ENCODE data around the gene JARID2.

DNA sequence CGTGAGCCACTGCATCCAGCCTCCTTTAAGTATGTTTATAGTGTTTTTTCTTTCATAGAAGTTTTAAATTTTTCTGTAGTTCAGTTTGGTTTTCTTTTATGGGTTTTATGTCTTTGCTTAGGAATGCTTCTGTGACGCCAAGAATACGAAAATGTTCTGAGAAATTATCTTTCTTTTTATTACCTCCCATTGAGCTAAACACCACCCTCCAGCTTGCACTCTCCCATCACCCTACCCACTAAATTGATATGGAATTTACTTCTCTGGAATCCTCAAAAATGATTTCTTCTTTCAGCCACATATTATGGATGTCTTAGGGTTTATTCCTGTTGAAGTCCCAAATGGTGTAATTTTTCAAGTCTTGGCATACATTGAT is 38.1 kb downstream of the JARID2 start:
- TF ChIP-seq EZH2 (IDR thresholded peaks at IDR 0.05) = no peak
- no peak for TF ChIP-seq POLR2AphosphoS5 (IDR thresholded peaks at IDR 0.05; ENCODE audit: borderline replicate concordance, low read depth, low read length)
